ENCODE measurements around the gene CIC. TPM values are rescaled to one million over a fixed set of nuclear protein-coding genes. Genes with fewer than 3 reads are reported as not detected.
A peak's percentile ranks its signal among the peaks of the same experiment; 100 is the strongest.

Gene CIC
- total and polyA plus RNA-seq, 8 donors: 37.2 to 76.1 (median 55.6) TPM

DNA sequence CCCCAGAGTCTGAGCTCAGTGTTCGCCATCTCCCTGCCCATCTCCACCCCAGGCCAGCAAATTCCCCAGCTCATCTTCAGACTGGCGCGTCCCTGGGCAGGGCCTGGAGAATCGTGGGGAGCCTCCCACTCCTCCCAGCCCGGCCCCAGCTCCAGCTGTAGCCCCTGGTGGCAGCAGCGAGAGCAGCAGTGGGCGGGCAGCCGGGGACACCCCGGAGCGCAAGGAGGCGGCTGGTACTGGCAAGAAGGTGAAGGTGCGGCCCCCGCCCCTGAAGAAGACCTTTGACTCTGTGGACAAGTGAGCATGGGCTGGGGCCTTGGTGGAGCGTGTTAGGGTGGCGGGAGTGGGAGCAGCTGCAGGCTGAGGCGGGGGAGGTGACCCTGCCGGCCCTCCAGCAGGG lies 24.5 kb downstream of the CIC start:
- no peak overlapping the region for H3K27ac ChIP-seq
- no peaks in the 10 kb centered on the region for H3K9me3 ChIP-seq
- TF ChIP-seq, protein P1, sequence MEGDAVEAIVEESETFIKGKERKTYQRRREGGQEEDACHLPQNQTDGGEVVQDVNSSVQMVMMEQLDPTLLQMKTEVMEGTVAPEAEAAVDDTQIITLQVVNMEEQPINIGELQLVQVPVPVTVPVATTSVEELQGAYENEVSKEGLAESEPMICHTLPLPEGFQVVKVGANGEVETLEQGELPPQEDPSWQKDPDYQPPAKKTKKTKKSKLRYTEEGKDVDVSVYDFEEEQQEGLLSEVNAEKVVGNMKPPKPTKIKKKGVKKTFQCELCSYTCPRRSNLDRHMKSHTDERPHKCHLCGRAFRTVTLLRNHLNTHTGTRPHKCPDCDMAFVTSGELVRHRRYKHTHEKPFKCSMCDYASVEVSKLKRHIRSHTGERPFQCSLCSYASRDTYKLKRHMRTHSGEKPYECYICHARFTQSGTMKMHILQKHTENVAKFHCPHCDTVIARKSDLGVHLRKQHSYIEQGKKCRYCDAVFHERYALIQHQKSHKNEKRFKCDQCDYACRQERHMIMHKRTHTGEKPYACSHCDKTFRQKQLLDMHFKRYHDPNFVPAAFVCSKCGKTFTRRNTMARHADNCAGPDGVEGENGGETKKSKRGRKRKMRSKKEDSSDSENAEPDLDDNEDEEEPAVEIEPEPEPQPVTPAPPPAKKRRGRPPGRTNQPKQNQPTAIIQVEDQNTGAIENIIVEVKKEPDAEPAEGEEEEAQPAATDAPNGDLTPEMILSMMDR (IDR thresholded peaks at IDR 0.05): no peak
- DNase-seq (no peak), ATAC-seq (no peak)
- peaks cover 0 to 70% of the 10 kb centered on the region in 2 donors for H3K36me3 ChIP-seq
- no peaks in the 10 kb centered on the region for H3K27me3 ChIP-seq
- intact Hi-C loops (cut with DNase I): no loop called here
- H3K4me1 ChIP-seq: no peaks in the 10 kb centered on the region
- no peak overlapping the region for H3K4me3 ChIP-seq

DNA sequence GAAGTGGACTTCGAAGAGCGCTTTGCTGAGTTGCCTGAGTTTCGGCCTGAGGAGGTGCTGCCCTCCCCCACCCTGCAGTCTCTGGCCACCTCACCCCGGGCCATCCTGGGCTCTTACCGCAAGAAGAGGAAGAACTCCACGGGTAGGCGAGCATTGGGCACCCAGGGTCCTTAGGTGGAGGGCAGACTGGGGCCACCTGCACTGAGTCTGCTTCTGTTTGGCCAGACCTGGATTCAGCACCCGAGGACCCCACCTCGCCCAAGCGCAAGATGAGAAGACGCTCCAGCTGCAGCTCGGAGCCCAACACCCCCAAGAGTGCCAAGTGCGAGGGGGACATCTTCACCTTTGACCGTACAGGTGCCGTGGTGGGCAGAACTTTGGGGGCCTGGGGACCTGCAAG lies 24.9 kb downstream of the CIC start:
- intact Hi-C loops (cut with DNase I): no loop called here
- Histone ChIP-seq H3K9me3 (no peaks in the 10 kb centered on the region), H3K4me3 (no peak overlapping the region), H3K27ac (no peak overlapping the region), H3K36me3 (peaks cover 0 to 66% of the 10 kb centered on the region in 2 donors), H3K4me1 (no peaks in the 10 kb centered on the region), H3K27me3 (no peaks in the 10 kb centered on the region)
- ATAC-seq (no peak), DNase-seq (no peak)
- TF ChIP-seq, protein P1 (IDR thresholded peaks at IDR 0.05): no peak

GRCh38 chr19:42294471-42295137 lies 25.6 kb downstream of the CIC start:
- ATAC-seq (no peak), DNase-seq (peak in 1 of 4 donors; percentile 77)
- Histone ChIP-seq H3K27ac (no peak overlapping the region), H3K27me3 (no peaks in the 10 kb centered on the region), H3K4me1 (no peaks in the 10 kb centered on the region), H3K36me3 (peaks cover 0 to 60% of the 10 kb centered on the region in 2 donors), H3K4me3 (no peak overlapping the region), H3K9me3 (no peaks in the 10 kb centered on the region)
- TF ChIP-seq, protein P1 (IDR thresholded peaks at IDR 0.05): no peak
- intact Hi-C loops (cut with DNase I): no loop called here

- H3K36me3 ChIP-seq: peaks cover 0 to 52% of the 10 kb centered on the region in 2 donors
- intact Hi-C loops (cut with DNase I): no loop called here
- no peaks in the 10 kb centered on the region for H3K9me3 ChIP-seq
- no peak overlapping the region for H3K27ac ChIP-seq
- TF ChIP-seq, protein P1 (IDR thresholded peaks at IDR 0.05): no peak
- DNase-seq (peak in 1 of 4 donors; percentile 24), ATAC-seq (no peak)
- no peak overlapping the region for H3K4me3 ChIP-seq
- H3K27me3 ChIP-seq: no peaks in the 10 kb centered on the region
- H3K4me1 ChIP-seq: no peaks in the 10 kb centered on the region
These were observed 26.3 kb downstream of the CIC start for GRCh38 chr19:42295342-42295741.

- H3K36me3 ChIP-seq: peaks cover 0 to 46% of the 10 kb centered on the region in 2 donors
- H3K4me1 ChIP-seq: no peaks in the 10 kb centered on the region
- TF ChIP-seq, protein P1 (IDR thresholded peaks at IDR 0.05): peak; percentile 87 to 93
- H3K9me3 ChIP-seq: no peaks in the 10 kb centered on the region
- intact Hi-C loops (cut with DNase I): no loop called here
- H3K4me3 ChIP-seq: no peak overlapping the region
- no peak overlapping the region for H3K27ac ChIP-seq
- H3K27me3 ChIP-seq: no peaks in the 10 kb centered on the region
- peak; percentile 90 for ATAC-seq
- DNase-seq: peak in 3 of 4 donors; percentile 74 to 95 (median 77)
These were observed 26.9 kb downstream of the CIC start for GRCh38 chr19:42295831-42296525.

All from left lung (tissue), 10 donors.